Bone marrow (tissue), 2 donors: ENCODE measurements around the gene GRIN2A.

Experiments used
- DNase-seq, 2 donors: peaks; one replicate each; lab custom pipeline; 2025; lab: John Stamatoyannopoulos, UW

Gene GRIN2A

DNA sequence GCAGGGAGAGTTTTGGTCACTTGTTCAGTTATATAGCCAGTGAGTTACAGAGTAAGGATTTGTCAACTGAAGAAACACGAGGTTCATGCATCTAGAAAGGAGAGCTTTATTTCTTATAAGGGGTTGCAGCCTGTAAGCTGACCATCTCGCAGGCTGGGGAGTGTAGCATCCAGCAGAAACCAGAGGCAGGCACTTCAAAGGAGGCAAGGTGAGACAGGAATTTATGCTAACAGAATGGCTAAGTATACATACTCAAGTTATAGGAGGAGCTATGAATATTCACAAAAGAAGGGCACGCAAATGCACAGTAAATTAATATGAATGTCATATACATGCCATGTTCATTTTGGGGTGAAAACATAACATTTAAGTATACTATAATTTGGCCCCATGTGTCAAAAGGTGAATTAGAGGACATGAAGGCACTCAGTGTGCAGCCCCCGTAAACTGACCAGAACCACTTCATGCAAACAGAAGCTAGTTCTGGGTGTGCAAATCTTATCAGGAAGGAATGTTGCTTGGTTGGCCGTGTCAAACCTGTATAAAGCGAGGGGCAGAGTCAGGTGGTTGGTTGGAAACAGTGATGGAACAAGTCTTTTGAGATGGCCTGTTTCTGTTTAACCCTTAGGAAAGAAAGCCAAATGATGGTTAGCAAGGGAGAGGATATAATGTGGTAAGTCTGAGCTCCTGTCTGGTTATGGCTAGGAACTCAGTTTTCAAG lies 97.0 kb downstream of the GRIN2A start:
- no peak for DNase-seq

DNA sequence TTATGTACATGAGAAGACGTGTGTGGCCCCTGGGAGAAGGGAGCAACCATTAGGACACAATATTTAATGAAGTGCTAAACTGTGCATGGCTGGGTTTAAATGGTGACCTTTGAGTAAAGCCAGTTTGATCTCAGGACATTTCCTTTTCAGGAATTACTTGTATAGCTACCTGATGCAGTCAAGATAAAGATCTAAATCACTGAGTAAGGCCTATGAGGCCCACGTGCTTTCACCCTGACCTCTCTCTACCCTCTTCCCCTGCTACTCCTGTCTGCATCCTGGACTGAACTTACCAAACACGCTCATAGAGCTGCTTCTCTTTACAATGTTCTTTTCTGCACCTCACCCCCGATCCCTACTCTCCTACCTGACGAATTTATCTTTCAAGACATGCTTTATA lies 98.9 kb downstream of the GRIN2A start:
- DNase-seq, result no peak

DNA sequence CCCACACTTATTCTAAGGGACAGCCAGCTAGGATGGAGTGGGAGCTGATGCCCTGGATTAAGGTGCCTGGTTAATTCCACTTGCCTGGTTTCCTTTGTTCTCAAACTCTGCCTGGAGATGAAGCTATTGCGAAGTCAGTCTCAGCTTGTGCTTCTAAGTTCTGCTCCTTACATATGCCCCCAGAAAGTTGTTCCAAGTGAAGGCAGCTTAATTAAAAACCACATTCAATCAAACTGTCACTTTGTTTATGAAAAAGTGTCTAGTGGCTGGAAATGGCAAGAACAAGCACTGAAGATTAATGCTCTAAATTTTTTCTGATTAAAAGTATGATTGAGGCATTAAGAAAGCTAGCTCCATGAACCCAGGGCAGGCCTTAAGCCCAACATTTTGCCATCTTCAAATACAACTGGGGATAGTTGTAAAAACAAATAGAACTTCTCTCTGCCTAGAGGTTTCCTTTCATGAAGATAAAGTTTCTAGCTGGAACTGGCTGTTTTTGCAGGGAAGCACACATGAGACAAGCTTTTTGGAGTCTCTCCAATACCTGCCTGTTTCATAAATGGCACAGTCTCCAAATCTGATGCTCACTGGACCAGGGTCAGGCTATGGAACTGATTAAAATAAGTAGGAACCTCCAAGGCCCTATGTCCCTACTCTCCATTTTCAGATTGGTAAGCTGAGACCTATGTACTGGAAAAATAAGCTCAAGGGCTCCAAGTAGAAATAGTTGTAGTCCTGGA lies 100.9 kb downstream of the GRIN2A start:
- no peak for DNase-seq

DNA sequence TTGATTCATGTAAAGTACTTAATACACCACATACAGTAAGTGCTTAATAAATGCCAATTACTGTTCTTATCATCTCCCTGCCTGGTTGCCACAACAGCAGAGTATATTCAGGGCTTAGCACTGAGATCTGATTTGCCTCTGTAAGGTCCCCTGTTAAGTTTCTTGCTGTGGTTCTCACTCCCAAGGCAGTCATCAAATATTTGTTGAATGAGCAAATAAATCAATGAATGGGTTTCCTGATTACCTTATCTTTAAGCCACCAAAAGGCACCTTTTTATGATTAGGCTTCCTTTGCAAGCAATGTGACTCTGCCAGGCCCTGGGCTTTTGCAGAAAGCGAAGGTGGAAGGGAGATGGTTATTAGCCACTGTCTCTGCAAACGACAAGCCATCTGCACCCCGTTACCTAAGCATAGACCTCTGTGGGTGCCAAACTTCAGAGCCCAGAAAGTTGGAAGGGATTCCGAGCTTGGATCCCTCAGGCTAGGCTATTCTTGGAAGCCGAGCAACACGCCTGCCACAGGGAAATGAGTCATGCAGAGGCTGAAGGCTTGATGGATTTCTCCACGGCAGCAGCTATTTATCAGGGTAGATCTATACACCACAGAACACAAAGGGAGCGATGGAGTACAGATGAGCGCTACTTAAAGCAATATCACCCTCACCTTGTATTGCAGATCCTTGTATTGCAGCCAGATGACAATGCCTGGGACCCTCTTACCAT lies 102.0 kb downstream of the GRIN2A start:
- DNase-seq, result no peak

DNA sequence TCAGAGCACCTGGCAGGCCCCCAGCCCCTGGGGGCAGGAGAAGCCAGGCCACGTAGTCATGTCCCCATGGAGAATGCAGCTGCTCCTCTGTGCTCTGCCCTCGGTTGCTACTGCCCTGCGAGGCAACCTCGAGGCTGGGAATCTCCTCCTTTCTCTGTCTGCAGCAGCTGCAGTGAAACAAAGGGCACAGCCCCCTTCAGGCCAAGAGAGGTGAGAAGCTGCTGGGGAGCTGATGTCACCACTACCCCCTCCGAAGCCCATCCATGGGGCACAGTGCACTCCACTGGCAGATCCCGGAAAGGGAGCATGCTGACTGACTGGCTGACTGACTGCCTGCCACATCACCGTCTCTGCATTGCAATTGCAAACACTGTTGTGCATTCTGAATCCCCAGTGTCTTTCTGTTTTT lies 103.7 kb downstream of the GRIN2A start:
- no peak for DNase-seq

DNA sequence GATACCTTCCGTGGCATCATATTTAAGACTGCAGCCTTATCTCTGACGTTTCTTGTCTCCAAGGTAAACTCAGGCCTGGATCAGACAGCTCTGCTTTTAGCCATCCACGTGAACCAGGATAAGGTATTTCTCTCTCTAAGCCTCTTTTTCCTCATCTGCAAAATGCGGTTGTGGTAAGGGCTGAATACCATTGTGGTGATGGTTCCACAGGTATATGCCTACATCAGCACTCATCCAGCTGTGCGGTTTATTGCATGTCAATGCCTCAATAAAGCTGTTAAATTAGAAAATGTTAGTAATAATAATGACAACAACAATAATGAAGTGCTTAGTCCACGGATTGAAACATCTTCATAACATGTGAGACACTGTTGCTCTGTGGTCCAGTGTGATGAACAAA lies 104.4 kb downstream of the GRIN2A start:
- no peak for DNase-seq

DNA sequence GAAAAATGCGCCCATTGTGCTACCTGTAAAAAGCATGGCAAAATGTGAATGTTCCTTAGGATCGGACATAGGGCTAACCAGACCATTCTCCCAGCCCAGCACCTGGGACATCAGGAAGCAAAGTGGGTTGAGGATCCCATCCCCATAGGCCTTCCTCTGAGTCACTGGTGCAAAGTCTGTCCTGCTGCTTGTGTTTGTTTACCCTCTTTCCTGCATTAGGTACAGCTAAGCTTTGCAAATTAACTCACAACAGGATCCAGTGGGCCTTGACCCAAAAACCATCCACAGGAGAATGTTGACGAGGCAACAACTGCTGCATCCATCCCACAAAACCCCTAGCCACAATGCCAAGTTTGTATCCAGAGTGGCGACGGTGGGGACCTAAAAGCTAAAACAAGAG lies 106.2 kb downstream of the GRIN2A start:
- DNase-seq, result no peak

DNA sequence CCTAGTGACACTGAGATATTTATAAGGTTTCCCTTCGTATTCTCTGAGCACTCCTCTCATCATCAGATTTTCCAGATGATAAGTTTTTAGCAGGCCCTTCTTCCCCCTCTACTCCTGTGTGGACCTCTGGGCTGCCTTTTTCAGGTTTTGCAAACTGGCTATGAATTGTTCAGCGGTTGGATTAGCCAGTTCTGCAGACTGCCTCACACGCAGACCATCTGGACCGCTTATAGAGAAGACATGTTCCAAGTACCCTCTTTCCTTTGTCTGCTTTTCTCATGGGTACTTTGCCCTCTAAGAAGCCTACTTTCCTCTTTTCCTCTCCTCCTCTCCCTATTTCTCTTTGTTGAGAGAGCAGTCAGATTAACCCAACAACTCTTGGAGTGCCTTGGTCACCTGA lies 111.6 kb downstream of the GRIN2A start:
- no peak for DNase-seq

DNA sequence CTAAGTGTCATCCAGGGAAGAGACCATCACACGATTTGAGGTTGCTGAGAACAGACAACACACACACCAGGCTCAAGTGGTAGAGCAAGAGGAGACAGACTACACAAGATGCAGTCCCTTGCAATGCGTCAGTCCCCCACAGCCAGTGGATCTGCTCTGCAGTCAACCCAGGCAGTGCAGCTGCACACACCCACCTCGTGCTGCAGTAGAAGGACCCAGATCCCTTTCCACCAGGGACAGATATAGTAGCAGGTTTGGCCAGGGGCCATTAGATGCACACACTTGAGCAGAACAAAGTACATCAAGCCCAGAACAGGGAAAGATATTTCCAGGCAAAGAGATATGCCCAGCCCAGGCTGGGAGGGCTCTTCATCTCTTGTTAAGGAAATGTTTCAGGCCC lies 112.9 kb downstream of the GRIN2A start:
- no peak for DNase-seq

DNA sequence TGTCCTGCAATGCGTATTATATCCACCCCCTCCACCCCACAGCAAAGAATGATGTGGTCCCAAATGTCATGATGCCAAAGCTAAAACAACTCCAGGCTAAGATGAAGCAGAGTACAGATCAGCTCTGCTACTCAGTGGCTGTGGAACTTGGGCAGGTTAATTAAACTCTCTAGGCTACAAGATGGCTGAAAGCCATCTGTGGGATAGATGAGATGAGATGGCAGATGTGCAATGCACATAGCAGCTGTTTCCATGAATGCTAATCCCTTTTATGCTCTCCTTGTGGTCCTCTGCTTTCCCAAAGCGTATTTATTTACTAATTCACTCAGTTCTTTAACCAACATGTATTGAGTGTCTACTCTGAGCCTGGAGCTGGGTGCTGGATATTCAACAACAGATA lies 114.4 kb downstream of the GRIN2A start:
- DNase-seq, result no peak

DNA sequence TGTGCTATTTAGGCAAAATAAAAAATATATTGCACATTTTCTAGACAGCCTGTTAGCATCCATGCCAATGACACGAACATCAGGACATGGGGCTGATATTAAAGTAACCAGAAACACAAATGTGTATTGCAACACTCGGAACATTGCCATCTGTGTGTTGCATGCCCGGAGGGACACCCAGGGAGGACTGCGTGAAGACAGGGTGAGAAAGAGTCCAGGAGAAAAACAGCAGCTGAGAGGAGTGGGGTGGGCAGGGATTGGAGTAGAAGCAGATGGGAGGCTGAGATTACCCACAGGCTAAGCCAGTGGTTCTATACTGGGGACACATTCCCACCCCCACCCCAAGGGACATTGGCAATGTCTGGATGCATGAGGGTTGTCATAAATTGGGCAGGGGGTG lies 114.8 kb downstream of the GRIN2A start:
- no peak for DNase-seq

DNA sequence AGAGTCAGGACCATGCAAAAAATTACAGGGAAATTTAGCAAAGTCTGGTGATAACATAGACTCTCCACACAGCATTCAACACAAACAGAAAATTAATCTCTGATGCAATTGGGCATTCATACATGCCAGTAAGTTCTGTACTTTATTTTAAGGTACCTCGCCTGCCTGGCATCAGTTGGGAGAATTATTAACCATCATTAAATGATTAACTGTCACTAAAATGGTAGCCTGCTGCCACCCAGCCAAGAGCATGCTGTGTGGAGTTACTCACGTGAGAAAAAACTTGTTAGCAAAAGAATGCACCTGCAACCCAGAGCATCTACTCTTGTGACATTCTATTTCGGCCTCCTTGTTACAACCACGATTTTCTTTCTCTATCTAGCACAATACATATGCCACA lies 117.2 kb downstream of the GRIN2A start:
- no peak for DNase-seq

DNA sequence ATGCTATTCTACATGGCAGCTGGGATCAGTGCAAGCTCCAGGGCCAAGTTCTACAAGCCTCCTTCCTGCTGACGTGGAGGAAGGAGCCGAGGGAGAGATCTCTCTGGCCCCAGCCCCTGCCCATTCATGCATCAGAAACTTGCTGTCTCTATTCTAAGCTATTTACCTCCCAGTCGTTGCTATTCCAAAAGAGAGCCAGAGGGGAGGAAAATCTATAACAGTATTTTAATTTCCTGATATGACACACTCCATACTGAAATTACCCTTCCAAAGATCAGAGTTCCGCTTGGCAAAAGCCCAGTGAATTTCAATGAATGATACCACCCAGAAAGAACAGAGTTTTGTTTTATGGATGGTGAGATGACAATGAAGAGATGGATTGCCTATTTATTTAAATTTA lies 133.4 kb downstream of the GRIN2A start:
- DNase-seq, result no peak

DNA sequence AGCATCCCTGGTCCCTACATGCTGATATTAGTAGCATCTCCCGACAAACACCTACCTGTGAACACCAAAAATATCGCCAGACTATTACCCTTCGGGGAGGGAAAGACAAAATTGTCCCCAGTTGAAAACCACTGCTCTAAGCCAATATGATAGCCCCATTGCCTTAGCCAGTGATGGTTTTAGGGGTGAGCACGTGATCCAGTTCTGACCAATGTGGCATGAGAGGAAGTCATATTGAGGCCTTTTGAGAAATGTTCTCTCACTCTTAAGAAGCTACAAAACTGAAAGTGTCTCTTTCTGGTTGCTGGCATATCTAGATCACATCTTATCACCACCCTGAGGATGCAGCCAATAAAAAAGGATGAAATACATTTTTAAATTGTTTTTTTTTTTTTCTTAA lies 136.3 kb downstream of the GRIN2A start:
- DNase-seq, result no peak

DNA sequence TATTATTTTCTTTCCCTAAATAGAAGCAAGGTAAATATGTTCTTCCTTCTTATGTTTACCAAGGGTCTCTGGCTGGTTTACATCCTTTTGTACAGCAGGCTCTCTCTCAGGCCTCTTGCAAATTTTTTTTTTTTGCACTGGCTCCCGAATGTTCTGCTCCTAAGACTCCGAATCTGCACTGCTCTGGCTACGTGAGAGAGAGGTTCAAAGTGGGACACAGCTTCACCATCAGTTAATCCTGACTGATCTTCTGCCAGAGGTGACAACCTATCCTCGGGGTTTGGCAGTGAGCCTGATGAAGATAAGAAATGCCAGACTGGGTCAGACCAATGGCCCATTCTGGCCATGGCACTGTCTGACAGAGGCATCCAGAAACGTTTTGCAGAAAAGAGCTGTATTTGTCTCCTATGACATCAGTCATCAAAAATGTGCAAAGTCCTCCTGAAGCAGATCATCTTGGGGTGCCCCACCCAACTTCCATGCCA lies 136.9 kb downstream of the GRIN2A start:
- DNase-seq, result no peak

DNA sequence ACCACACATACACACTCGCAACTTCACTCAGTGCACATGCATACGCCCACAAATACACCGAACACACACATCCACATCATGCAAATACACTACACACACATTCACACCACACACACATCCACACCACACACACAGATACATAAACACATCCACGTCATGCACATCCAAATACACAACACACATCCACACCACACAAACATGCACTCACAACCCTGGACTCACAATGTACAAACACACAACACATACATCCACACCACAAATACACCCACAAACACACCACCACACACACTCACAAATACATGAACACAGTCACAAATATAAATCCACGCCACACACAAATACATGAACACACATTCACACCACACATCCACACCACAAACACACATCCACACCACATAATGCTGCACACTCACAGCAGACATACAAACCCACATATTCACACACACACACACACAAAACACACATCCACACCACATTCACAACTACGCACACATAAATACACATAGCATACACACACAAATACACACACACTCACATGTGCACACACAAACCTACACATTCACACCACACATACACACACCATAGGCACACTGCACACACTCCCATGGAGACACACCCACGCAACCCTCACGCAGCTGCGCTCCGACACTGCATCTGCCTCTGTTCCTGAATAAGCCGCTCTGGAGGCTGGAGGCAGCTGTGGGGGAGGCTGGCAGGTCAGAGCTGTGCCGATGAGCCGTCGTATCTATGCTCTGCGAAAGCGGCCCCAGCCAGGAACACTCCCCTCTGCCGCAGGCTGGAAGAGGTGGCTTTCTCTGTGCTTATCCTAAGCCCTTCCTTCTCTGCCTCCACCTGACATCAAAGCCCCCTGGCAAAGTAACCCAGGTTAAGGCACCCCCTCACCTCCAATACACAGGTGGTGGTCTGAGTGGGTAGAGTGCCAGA lies 141.8 kb downstream of the GRIN2A start:
- DNase-seq, result no peak

DNA sequence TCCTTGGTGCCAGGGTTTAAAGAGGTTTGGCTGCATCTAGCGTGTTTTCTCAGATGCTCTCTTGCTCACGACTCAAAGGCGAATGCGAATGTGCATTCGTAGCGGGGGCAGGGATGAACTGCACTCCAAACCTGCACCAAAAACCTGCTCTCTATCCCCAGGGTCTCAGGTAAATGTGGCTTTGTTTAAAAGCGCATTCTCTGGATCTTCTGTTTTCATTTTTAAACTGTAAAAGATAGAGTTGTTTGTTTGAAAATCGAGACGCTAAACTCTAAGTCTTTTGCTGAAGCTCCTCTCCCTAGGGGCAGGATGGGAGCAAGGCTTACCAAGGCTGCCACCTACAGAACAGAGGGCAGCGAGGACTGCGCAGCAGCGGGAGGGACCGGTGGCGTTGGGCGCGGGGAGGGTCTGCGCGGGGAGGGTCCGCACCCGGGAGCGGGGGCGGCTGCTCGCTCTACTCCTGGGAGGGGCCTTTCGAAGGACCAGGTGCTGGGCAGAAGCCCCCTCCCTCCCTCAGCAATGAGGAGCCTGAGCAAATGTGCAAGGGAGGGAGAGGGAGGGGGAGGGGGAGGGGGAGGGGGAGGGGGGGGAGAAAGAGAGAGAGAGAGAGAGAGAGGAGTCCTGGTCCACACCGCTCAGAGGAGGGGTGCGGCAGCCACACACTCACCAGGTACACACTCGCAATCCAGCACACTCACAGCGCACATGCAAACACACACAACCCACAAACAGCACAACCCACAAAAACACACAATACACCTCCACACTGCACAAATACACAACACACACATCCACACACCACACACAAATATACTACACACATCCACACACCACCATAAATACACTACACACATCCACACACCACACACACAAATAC lies 142.8 kb downstream of the GRIN2A start:
- DNase-seq, result no peak

DNA sequence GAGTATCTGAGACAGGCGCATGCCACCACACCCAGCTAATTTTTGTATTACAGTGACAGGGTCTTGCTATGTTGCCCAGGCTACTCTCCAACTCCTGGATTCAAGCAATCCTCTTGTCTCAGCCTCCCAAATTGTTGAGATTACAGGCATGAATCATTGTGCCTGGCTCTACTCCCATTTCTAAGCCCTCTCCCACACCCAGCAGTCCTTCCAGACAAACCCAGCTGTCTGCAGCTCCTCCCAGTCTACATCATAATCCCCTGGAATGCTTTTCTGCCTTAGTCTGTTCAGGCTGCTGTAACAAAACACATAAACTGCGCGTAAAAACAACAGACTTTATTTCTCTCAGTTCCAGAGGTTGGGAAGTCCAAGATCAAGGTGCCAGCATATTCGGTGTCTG lies 144.5 kb downstream of the GRIN2A start:
- no peak for DNase-seq

DNA sequence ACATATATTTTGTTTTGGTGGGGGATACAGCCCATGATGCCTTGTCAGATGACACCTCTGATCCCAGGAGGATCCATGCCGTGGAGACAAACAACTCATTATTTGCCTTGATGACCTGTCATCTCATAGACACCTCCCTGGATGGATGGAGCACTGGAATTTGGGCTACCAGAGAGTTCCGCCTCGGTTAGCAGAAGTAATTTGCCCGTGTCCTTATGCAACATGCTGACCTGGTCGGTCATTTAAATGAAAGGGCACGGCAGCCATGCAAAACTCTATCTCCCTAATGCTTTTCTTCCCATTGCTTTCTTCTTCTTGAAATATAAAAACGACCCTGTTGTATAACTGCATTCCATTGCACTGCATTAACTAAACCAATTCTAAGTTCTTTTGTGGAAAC lies 145.3 kb downstream of the GRIN2A start:
- DNase-seq, result no peak

DNA sequence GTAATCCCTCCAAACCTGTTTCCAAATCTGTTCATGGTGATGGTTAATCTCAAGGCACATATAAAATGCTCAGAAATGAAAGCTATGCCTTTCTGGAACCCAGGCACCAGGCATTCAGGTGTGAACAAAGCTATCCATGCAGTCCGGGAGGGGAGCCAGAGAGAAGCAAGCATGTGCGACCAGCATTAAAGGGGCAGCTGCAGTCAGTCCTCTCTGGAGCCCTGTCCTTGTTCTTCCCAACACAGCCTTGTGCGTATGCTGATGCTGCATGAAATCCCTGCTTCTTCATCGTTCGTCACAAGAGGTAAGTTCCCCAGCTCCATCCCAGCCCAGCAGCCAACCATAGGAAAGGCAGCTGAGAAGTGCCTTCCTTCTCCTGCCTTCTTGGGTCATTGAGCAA lies 148.7 kb downstream of the GRIN2A start:
- DNase-seq, result no peak

DNA sequence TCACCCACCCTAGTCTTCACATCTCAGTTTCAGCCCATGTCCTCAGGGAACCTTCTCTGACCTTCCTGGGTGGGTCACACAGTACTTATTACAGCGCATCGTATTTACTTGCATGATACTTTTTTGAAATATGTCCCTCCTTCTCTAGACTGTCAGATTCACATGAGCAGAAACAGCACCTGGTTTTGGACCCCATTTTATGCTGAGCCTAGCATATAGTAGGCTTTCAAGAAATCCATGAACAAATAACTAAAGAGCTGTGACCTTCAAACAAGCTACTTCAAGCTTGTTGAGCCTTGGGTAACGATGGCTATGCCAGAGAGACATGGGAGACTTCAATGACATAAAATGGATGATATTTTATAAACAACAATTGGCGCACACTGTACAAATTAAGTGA lies 150.3 kb downstream of the GRIN2A start:
- no peak for DNase-seq
